ENCODE results near the gene DUSP12.

GRCh38 chr1:161803181-161803580 lies 53.6 kb downstream of the DUSP12 start:
- TF ChIP-seq, protein P1, sequence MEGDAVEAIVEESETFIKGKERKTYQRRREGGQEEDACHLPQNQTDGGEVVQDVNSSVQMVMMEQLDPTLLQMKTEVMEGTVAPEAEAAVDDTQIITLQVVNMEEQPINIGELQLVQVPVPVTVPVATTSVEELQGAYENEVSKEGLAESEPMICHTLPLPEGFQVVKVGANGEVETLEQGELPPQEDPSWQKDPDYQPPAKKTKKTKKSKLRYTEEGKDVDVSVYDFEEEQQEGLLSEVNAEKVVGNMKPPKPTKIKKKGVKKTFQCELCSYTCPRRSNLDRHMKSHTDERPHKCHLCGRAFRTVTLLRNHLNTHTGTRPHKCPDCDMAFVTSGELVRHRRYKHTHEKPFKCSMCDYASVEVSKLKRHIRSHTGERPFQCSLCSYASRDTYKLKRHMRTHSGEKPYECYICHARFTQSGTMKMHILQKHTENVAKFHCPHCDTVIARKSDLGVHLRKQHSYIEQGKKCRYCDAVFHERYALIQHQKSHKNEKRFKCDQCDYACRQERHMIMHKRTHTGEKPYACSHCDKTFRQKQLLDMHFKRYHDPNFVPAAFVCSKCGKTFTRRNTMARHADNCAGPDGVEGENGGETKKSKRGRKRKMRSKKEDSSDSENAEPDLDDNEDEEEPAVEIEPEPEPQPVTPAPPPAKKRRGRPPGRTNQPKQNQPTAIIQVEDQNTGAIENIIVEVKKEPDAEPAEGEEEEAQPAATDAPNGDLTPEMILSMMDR (IDR thresholded peaks at IDR 0.05; ENCODE audit: low read depth, low read length), result no peak
- TF ChIP-seq EZH2phosphoT487 (IDR thresholded peaks at IDR 0.05; ENCODE audit: low read depth), result no peak
